Activated CD8-positive, alpha-beta memory T cell treated with anti-CD3 and anti-CD28 coated beads, Interleukin-2, amount 50 U/mL, for 1 hour (primary cell): ENCODE results near the gene TMEM147.
A peak's percentile ranks its signal among the peaks of the same experiment; 100 is the strongest.

Source experiments
- DNase-seq: peaks from one replicate; pipeline ENCODE4 v3.0.0-alpha.2; 2020; ENCODE audit errors: extremely low read depth

TMEM147 gene, protein sequence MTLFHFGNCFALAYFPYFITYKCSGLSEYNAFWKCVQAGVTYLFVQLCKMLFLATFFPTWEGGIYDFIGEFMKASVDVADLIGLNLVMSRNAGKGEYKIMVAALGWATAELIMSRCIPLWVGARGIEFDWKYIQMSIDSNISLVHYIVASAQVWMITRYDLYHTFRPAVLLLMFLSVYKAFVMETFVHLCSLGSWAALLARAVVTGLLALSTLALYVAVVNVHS

DNA sequence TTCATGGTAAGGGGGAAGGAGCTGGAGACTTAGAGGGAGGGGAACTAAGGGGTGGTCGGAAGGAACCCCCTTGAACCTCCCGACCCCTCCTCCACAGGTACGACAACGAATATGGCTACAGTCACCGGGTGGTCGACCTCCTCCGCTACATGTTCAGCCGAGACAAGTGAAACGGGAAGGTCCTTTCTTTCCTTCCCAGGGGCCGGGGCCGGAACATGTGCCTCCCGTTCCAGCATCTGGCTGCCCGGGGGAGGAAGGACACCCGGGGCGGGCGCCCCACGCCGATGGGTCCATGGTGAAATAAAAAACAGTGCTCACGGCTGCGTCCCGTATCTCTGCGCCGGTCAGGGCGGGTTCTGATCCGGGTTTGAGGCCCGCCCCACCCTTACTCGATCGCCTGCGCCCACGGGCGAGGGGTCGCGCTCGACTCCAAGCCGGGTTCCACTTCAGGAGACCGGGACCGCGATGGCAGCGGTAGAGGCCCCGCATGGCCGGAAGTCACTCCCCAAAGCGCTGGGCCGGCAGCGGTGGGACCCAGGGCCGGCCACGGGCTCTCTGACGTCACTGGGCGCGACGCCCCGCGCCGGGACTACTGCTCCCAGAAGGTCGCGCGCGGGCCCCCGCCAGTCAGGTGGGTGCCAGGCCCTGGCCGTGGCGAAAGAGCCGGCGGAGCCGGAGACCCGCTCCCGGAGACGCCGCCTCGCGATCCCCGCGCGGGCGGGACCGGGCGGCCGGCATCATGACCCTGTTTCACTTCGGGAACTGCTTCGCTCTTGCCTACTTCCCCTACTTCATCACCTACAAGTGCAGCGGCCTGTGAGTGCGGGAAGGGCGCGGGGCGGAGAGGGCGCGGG is at the start of gene TMEM147:
Gene TMEM147 (plus strand): TSS at position 626 of the 854 bp plus-strand sequence. CDS start 114 bp downstream, at position 740.
- no peak for DNase-seq

DNA sequence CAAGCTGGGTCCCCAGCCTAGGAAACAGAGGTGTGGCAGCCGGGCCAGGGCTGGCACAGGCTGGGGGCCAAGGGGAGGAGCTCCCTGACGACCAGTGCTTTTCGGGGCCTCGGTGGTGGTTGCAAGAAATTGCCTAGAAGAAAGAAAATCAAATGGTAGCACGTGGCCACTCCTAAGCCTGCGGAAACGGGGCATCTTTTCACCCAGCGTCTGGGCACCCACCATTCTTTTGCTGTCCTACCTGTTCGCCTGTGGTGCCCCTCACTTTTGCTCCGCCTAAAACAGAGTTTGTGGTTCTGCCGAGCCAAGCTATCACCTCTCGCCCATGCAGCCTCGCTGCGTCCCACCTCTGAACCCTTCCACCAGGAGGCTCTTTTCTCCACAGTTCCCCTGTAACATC is 48.0 kb upstream of the TMEM147 start:
- no peak for DNase-seq

DNA sequence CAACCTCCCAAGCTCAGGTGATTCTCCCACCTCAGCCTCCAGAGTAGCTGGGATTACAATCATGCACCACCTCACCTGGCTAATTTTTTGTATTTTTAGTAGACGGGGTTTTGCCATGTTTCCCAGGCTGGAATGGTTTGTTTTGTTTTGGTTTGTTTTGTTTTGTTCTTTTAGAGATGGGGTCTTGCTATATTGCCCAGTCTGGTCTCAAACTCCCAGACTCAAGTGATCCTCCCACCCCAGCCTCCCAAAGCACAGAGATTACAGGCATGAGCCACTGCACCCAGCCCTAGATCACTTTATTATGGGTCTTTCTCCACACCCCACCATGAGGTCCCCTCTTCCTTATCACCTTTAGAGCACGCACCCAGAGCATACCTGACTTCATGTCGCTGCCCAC is 47.2 kb upstream of the TMEM147 start:
- no peak for DNase-seq

DNA sequence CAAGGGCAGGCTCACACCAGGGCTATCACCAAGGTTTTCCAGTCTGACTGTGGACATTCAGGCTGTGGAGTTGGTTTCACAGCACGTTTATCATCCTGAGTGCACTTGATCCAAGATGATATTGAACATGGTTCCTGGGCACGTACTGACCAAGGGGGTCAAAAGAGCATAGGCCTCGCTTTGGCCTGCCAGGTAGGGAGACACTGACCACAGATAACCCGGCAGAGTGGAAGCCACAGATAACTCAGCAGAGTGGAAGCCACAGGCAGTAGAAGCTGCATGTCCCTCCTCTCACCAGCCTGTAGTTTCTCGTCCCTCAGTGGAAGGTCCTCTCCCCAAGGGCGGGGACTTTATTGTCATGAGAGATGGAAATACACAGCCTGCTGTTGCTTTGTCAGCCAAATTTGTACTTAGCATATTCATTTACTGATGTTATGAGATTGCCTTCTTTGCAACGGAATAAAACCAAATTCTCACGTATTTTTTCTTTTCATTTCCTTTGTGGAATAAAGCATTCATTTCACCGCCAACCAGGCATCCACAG is 46.4 kb upstream of the TMEM147 start:
- DNase-seq = no peak

DNA sequence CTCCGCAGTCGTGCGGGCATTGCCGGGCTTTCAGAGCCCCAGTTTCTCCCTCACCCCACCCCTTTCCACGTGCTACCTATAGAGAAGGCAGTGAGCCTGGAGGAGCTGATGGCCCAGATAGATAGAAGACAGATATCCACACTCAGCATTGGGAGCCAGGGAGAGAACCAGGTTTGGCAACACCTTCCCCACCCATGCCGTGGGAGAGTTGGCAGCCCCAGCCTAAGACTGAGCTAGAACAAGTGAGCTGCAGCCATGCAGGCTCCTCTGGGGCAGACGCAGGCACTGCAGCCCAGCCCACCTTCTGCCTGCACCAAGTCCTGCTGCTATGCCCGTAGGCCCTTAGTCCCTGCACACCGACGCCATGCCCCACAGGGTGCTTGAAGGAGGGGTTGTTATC is 44.8 kb upstream of the TMEM147 start:
- no peak for DNase-seq

DNA sequence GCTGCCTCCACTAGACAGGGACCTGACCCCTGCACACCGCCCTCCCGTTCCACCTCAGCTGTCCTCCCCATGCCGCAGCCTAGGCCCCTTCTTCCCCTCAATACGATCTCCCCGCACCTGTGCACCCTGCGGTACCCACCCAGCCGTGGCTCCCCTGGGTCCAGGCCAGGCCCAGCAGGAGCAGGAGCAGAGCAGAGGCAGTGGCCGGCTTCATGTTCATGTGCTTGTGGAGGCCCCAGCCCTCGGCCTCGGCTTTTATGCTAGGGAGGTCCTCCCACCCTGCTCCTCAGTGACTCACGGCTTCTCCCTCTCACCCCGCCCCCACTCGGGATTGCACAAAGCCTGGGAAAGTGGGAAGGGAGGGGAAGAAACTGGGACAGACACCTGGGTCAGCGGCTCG is 43.7 kb upstream of the TMEM147 start:
- DNase-seq = no peak

DNA sequence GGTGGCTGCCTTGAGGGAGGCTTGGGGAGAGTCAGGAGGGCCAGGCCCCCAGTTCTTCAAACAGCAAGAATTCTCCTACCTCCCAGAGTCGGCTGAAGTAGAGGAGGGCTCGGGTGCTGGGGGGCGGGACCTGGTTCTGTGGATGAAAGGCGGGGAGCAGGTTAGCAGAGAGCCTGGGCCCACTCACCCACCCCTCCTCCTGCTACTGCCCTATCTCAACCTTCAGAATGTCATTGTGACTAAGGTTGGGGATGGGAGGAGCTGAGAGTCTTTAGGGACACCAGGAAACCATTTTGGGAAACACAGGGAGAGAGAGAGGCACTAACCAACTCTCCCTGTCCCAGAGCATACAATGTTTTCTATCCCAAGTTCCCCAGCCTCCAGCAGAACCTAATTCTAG is 42.7 kb upstream of the TMEM147 start:
- no peak for DNase-seq

DNA sequence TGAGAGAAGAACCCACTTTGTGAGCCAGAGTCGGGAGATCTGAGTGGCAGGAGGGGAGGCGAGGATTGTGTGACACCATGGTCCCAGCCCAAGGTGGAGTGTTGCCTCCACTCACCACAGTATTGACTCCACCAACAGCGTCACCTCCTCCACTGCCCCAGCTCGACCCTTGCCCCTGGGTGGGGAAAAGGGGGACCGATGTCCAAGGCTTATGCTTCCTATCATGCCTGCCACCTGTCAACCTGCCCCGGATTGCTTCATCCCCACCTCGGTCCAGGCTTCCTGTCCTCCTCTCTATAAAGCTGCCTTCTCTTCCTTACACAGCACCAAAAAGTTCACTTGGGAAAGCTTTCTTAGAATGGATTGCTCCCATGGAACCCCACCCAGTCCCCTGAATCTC is 39.4 kb upstream of the TMEM147 start:
- no peak for DNase-seq

DNA sequence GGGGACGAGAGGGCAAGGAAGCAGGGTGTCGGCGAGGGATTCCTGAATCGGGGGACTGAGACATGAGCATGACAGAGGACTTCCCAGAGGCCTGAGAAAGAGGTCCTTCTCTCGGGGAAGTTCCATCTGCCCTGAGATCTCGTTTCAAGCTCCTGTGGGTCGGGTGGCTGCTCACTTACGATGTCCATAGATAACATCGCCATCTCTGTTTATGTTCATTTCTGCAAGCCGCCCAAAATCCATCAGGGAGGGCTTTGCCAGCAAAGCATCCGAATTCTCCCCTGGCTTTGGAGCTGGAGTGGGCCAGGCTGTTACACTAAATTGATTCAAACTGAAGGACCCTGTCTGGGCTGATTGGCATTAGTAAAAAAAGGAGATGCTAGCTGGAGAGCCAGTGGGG is 37.9 kb upstream of the TMEM147 start:
- DNase-seq = no peak

DNA sequence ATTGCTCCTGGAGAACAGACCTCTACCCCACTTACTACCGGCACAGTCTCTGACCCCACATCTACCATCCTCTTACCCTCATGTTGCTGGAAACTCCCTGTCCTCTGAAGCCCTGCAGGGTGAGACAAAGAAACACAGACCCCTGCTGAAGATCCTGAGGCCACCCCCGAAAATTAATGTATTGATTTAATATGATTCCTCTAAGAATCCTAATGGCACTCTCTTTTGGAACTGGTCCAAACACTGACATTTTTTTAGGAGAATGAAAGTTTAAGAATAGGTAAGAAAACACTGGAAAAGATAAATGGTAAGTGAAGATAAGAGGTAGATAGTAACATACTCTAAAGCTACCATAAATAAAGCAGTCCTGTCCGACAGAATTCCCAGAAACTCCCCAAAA is 37.3 kb upstream of the TMEM147 start:
- no peak for DNase-seq

DNA sequence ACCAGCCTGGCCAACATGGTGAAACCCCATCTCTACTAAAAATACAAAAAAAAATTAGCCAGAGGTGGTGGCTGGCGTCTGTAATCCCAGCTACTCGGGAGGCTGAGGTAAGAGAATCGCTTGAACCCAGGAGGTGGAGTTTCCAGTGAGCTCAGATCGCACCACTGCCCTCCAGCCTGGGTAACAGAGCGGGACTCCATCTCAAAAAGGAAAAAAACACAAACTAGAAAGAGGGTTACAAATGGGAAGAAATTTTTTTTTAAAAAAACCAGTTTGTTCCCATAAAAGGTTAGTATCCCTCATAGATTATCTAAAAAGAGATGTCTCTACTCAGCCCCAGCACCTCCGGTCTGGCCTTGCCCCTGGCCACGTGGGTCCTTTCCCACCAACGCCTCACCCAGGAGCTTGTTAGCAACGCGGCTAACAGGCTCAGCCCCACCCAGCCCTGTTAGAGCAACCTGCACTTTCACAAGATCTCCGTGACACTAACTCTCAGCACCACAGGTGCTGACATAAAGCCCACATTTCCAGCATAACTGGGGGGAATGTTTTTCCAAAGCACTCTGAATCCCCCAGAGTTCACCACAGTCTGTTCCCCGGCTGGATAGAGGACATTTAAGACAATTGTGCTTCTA is 36.3 kb upstream of the TMEM147 start:
- no peak for DNase-seq

DNA sequence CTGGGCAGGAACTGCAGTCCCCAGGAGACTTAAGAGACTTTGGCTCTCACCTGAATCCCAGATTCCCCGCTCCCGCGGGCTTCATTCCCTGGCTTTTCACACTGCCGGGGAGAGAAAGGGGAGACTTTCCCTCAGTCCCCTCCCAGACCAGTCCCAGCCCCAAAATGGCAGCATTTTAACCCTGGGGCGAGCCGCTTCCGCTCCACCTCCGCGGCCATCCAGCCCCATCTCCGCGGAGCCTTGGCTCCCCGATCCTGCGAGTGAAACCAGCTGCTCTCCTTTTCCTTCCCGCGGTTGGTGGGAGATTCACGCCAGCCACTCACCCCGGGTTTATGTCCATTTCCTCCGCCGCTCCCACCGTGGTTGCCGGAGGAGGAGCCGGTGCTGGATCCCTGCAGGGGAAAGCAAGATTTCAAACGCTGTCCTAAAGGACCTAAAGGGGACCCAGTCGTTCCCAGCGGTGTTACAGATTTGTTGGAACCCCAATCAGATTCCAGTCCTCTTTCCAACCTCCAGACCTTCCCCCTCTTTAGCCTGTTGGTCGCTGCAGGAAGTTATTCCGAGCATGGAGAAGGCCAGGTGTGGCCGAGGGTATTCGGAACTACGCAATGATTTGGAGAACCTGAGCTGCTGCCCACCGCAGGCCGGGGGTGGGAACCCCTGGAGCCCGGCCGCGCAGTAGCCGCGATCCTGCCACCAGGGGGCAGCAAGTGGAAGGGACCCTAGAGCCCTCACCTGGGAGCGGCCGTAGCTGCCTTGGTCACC is 35.4 kb upstream of the TMEM147 start:
- DNase-seq = peak; percentile 33

DNA sequence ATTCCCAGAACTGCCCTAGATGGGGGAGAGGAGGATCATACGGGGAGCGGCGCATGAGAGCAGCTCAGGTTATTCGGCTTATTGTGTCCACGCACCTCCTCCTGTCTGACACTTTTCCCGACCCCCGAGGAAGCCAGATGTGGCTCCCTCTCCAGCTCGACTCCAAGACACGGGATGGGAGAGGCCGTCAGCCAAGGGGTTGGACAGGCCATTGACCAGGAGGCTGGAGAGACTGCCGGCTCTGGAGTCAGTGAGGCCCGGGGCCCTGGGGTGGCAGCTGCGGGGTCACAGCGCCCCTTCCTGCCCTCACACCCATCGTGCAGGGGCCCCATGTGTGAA is 34.8 kb upstream of the TMEM147 start:
- DNase-seq = no peak

DNA sequence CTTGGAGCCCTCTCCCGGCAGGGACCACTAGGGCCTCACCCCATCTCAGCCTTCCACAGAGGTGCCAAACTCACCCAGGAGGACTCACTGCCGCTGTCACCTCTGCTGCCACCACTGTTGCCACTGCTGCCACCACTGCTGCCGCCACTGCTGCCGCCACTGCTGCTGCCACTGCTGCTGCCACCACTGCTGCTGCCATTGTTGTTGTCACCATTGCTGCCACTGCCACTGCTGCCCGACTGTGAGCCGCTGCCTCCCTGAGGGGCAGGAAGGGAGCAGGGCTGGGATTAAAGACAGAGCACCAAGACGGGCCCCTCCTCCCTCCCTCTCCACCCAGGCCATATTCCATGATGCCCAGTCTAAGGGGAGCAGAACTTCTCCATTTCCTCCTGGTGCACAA is 34.1 kb upstream of the TMEM147 start:
- no peak for DNase-seq

DNA sequence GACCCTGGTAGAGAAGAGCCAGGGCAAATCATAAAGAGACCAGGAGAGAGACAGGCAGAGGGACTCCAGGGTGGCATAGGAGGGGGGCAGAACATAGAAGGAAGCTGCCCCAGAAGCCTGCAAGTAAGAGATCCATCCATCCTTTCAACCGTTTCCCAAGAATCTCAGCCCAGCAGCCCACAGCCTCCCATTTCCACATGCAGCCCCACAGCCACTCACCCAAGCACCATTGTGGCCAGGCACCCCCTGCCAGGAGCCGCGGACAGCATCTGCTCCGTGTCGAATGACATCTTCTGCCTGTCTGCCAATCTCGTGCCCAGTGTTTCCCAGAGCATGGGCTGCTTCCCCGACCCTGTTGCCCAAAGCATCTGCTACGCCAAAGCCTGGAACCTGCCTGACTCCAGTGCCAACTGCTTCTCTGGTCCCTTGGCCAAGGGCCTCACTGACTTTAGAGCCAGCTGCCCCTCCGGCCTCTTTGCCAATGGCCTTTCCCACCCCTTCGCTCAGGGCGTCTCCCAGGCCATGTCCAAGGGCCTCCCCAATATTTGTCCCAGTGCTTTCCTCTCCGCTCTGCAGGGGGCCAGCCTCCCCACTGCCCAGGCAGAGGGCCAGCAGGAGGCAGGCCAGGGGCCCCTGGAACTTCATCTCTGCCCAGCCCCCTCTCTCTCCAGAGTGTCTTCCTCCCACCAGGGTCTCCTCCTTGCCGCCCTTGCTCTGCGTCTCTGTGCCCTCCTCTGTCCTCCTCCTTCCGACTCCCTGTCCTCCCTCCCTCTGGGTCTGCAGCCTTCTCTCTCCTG is 32.4 kb upstream of the TMEM147 start:
- no peak for DNase-seq

DNA sequence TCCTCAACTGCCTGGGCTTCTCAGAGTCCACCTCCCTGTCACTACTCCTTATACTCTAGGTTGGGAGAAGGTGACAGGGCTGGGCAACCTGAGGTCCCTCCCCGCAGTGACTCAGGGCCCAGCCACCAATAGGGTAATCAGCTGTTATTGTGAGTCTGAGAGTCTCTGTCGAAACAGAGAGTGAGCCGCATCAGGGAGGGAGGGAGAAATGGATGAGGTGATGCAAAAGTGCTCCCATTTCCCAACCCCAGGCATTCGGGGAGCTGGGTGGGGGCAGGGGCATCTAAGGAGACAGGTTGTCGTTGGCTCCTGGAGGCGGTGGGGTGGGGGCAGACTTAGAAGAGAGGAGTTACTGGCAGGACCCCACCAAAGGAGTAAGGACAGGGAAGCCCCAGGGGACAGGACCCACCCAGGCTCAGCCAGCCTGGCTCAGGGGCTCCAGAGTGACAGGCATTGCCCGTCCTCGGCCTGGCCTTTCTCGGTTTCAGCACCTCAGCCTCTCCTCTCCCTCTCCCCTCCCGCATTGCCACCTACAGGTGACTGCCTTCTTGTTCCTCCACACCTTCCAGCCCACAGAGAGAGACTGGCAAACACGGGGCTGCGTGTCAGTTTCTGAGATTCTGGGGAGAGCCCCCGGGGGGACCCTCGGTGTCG is 31.7 kb upstream of the TMEM147 start, which contains the start of gene DMKN:
Gene DMKN (minus strand): TSS at position 22 of the 654 bp plus-strand sequence. CDS start 174 bp downstream, outside the sequence.
- no peak for DNase-seq

DNA sequence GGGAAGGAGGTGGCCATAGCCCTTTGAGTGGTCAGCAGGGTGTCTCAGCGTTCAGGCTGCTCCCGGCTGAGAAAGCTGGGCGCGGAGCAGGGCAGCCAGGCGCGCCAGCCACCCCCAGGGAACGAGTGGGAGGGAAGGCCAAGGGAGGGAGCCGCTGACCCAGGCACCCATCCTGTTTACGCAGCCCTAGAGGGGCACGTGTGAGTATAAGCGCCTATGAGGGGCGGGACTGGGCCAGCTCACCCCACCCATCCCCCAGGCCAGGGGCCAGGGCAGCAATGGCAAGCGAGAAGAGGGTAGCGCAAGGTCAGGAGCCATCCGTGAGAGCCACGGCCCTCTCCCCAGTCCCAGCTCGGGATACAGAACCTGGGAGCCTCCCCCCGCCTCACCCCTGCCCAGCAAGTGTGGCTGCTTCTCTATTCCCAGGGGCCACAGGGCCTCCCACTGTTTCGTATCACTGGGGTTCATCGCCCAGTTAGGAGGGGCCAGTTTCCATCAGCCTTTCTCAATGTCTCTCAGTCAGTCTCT is 31.1 kb upstream of the TMEM147 start:
- DNase-seq = no peak

DNA sequence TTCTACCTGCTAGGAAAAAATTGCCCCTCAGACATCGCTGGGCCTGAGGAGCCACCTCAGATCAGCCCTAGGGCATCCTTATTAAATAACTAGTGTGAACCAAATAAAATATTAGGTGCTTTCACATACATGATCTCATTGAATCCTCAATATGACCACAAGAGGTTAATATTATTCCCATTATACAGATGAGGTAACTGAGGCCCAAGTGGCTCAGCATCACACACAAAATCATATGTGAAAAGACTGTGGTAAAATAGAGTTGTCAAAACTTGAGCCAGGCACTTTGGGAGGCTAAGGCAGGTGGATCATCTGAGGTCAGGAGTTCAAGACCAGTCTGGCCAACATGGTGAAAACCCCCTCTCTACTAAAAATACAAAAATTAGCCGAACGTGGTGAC is 29.1 kb upstream of the TMEM147 start:
- DNase-seq = no peak

DNA sequence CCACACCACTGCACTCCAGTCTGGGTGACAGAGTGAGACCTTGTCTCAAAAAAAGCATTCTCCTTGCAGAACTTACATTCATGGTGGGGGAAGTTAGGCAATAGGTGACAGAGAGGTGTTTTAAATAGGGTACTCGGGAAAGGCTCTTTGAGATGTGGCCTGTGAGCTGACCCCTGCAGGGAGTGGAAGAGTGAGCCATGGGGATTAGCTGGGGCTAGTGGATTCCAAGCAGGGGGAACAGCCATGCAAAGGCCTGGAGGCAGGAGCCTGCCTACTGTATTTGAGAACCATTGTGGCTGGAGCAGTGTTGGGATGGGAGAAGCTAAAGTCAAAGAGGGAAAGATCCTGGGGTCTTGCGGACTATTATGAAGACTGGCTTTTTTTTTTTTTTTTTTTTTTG is 28.1 kb upstream of the TMEM147 start:
- no peak for DNase-seq

DNA sequence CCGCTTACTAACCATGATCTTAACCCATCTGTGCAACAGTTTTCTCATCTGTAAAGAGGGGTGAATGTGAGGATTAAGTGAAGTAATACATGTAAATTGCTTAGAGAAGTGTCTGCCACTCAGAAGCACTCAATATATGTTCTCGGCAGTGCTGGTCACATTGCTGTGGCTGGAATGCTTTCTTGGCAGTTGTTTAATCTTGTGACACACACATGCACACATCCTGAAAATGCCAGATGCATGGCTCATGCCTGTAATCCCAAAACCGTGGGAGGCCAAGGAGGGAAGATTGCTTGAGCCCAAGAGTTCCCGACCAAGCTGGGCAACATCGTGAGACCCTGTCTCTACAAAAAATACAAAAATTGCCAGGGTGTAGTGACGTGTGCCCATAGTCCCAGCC is 27.1 kb upstream of the TMEM147 start:
- DNase-seq = no peak
